Activated CD4-positive, alpha-beta T cell treated with anti-CD3 and anti-CD28 coated beads for 36 hours (primary cell): Measurements from ENCODE around the gene ARFGAP2. TPM values are rescaled to one million over a fixed set of nuclear protein-coding genes. Genes with fewer than 3 reads are reported as not detected.
"Not testable (repeated sequence)": the region's sequence is repeated elsewhere in the genome, so short reads cannot be mapped to it uniquely, and the experiment has no call there.

Experiments used
- ATAC-seq: fragments of 200-7000 bp; cut with Tn5 transposase; one replicate; pipeline ENCODE4 v1.10.0; 2021; ENCODE audit warnings: mild to moderate bottlenecking, moderate library complexity
- CTCF ChIA-PET: fragments of 350-600 bp; sonication (Branson Sonifier 250); formaldehyde crosslinking; loops from one replicate; lab custom pipeline; 2021; ENCODE audit warnings: antibody characterized with exemption; lab: Charles Lee
- POLR2A ChIA-PET: fragments of 350-600 bp; sonication (Branson Sonifier 250); formaldehyde crosslinking; loops from one replicate; lab custom pipeline; 2021; ENCODE audit warnings: antibody characterized with exemption, inconsistent platforms; lab: Charles Lee
- DNase-seq: peaks from one replicate; pipeline ENCODE4 v3.0.0-alpha.2; 2020
- H3K27ac Mint-ChIP-seq: one replicate; pipeline ENCODE4 v1.8.0; 2021; ENCODE audit warnings: mixed read lengths
- H3K27me3 Mint-ChIP-seq: one replicate; pipeline ENCODE4 v1.8.0; 2021; ENCODE audit warnings: mixed read lengths
- H3K36me3 Mint-ChIP-seq: one replicate; pipeline ENCODE4 v1.8.0; 2021; ENCODE audit warnings: low read depth, mixed read lengths
- H3K4me1 Mint-ChIP-seq: one replicate; pipeline ENCODE4 v1.8.0; 2021; ENCODE audit warnings: mixed read lengths
- H3K4me3 Mint-ChIP-seq: one replicate; pipeline ENCODE4 v1.8.0; 2021; ENCODE audit warnings: mild to moderate bottlenecking, moderate library complexity, mixed read lengths
- H3K9me3 Mint-ChIP-seq: one replicate; pipeline ENCODE4 v1.8.0; 2021; ENCODE audit warnings: low read depth, mixed read lengths
- intact Hi-C, 2 experiments: fragments of 100-400 bp; cut with DNase I in 1 of 2; cut with micrococcal nuclease in 1 of 2; formaldehyde crosslinking; loops; one replicate each; pipeline versions ENCODE4 v1.14.2 to v1.15.1; 2022 to 2024; cut with DNase I, micrococcal nuclease
- total RNA-seq, 2 experiments: library from RNA; stranded (reverse); gene quantifications; one replicate each; pipeline ENCODE4 v1.2.3, GENCODE V29; 2021

ARFGAP2 gene
- total RNA-seq, 2 experiments from 2014 or later: 74.9 to 76.5 TPM

GRCh38 chr11:47208008-47208552, 31.4 kb upstream of the ARFGAP2 start:
- not testable (repeated sequence) for H3K27ac Mint-ChIP-seq
- CTCF ChIA-PET: interaction anchor here (1.2 kb wide), 1 partner anchor 55 kb away, joined by 5 read pairs; no protein-coding TSS in a partner anchor

DNA sequence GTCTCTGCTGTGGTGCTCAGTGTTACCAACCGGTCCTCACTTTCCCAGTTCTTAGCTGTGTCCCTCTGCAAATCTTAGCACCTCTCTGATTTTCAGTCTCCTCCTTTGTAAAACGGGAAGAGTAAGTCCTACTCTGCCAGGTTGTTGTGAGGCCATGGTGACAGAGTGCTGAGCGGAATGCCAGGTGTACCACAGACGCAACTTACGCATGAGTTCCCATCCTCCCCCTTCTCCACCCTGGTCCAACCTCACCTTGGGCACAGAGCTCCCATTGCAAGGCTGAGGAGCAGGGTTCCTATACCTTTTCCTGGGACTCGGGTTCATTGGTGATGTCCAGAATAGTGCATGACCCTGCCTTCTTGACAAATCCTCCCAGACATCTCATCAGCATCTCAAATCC, 30.8 kb upstream of the ARFGAP2 start:
- ChIA-PET CTCF (interaction anchor here (1.2 kb wide), 1 partner anchor 54 kb away, joined by 5 read pairs; no protein-coding TSS in a partner anchor), POLR2A (interaction anchor here (0.5 kb wide), 1 partner anchor 14 kb away, joined by 4 read pairs; no protein-coding TSS in a partner anchor)
- DNase-seq (no peak), ATAC-seq (no peak)
- no peaks in the 10 kb centered on the region for H3K4me1 Mint-ChIP-seq
- H3K27ac Mint-ChIP-seq: no peak overlapping the region
- intact Hi-C loops: no loop called here
- no peaks in the 10 kb centered on the region for H3K9me3 Mint-ChIP-seq
- H3K36me3 Mint-ChIP-seq: no peaks in the 10 kb centered on the region
- no peaks in the 10 kb centered on the region for H3K27me3 Mint-ChIP-seq
- H3K4me3 Mint-ChIP-seq: no peak overlapping the region

More at GRCh38 chr11:47208008-47208552, 31.4 kb upstream of the ARFGAP2 start:
- H3K9me3 Mint-ChIP-seq, ATAC-seq, H3K27me3 Mint-ChIP-seq, H3K36me3 Mint-ChIP-seq, intact Hi-C loops, DNase-seq, H3K4me3 Mint-ChIP-seq, POLR2A ChIA-PET, H3K4me1 Mint-ChIP-seq: not testable (repeated sequence)

- H3K27ac Mint-ChIP-seq, H3K27me3 Mint-ChIP-seq, ATAC-seq, DNase-seq, POLR2A ChIA-PET, H3K36me3 Mint-ChIP-seq, intact Hi-C loops, H3K4me3 Mint-ChIP-seq, H3K9me3 Mint-ChIP-seq, H3K4me1 Mint-ChIP-seq: not testable (repeated sequence)
- CTCF ChIA-PET: interaction anchor here (1.0 kb wide), 1 partner anchor 41 kb away, joined by 3 read pairs; no protein-coding TSS in a partner anchor
Observed at GRCh38 chr11:47206577-47206976, 29.9 kb upstream of the ARFGAP2 start.

DNA sequence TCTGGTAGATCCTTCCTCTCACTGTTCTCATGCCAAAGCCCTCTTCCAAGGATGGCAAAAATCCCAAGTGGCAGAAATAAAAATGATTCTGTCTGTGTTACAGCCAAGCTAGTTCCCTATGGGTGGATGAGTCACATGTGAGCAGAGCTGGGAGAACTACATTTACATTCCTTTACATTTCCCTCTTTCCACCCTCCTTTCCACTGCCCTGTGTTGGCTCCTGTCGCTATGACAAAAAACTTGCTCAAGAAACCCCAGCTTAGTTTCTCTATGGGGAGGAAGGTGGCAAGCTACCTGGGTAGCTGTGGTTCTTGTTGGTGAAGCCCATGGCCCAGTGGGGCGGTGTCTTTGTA, 27.9 kb upstream of the ARFGAP2 start:
- DNase-seq (no peak), ATAC-seq (no peak)
- Mint-ChIP-seq H3K27ac (no peak overlapping the region), H3K4me1 (no peaks in the 10 kb centered on the region), H3K36me3 (no peaks in the 10 kb centered on the region), H3K4me3 (no peak overlapping the region), H3K9me3 (no peaks in the 10 kb centered on the region), H3K27me3 (no peaks in the 10 kb centered on the region)
- intact Hi-C loops: no loop called here
- CTCF ChIA-PET: interaction anchor here (0.5 to 1.0 kb wide), 2 partner anchors 25 to 466 kb away, joined by 3 read pairs; no protein-coding TSS in a partner anchor
- POLR2A ChIA-PET: interaction anchor here (0.6 kb wide), 1 partner anchor 565 kb away, joined by 4 read pairs; no protein-coding TSS in a partner anchor

DNA sequence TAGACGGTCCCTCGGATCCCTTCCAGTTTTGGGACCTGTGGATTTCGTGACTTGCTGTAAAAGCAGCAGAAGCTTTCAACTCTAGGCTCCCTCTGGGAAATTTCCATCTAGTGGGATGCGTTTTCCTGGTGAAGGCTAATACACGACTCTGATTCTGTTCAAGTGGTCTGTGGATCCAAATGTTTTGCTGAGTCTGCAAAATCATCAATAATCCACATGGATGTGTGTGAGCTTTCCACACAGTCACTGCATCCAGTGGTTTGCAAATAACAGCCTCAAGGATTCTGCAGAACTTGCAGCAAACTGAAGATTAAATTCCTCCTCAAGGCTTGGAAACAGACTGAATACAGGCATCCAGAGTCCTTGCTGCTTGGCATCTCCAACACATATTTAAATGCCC, 25.9 kb upstream of the ARFGAP2 start:
- no peak for DNase-seq
- Mint-ChIP-seq H3K36me3 (no peaks in the 10 kb centered on the region), H3K4me3 (no peak overlapping the region), H3K27me3 (no peaks in the 10 kb centered on the region), H3K9me3 (no peaks in the 10 kb centered on the region), H3K27ac (no peak overlapping the region), H3K4me1 (no peaks in the 10 kb centered on the region)
- ChIA-PET POLR2A (interaction anchor here (0.7 kb wide), 1 partner anchor 16 kb away, joined by 4 read pairs; no protein-coding TSS in a partner anchor), CTCF (no interaction called here)
- no peak for ATAC-seq
- intact Hi-C loops: no loop called here

GRCh38 chr11:47201015-47201414, 24.3 kb upstream of the ARFGAP2 start:
- Mint-ChIP-seq H3K9me3 (no peaks in the 10 kb centered on the region), H3K27me3 (no peaks in the 10 kb centered on the region), H3K36me3 (no peaks in the 10 kb centered on the region), H3K4me1 (no peaks in the 10 kb centered on the region), H3K27ac (no peak overlapping the region), H3K4me3 (no peak overlapping the region)
- DNase-seq: no peak
- ChIA-PET CTCF (interaction anchor here (0.6 to 0.9 kb wide), 2 partner anchors 58 to 278 kb away, joined by 3 to 4 read pairs; no protein-coding TSS in a partner anchor), POLR2A (no interaction called here)
- ATAC-seq: no peak
- intact Hi-C loops: no loop called here

DNA sequence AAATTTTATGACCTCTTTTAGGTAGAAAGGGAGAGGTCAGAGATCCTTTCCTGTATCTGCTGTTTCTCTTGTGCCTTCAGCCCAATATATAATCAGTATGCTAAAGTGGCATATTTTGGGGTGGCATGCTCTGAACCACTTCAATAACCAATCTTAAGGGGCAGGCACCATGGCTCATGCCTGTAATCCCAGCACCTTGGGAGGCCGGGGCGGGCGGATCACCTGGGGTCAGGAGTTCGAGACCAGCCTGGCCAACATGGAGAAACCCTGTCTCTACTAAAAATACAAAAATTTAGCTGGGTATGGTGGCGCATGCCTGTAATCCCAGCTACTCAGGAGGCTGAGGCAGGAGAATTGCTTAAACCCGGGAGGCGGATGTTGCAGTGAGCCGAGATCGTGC, 21.5 kb upstream of the ARFGAP2 start:
- H3K27me3 Mint-ChIP-seq, H3K9me3 Mint-ChIP-seq, DNase-seq, H3K4me1 Mint-ChIP-seq, H3K4me3 Mint-ChIP-seq, ATAC-seq, H3K36me3 Mint-ChIP-seq, intact Hi-C loops, H3K27ac Mint-ChIP-seq, POLR2A ChIA-PET: not testable (repeated sequence)
- CTCF ChIA-PET: interaction anchor here (0.6 to 1.0 kb wide), 2 partner anchors 9 to 103 kb away, joined by 3 read pairs; no protein-coding TSS in a partner anchor

- intact Hi-C loops: no loop called here
- POLR2A ChIA-PET: no interaction called here
- Mint-ChIP-seq H3K36me3 (no peaks in the 10 kb centered on the region), H3K27ac (no peak overlapping the region), H3K4me1 (peaks cover under 1% of the 10 kb centered on the region), H3K9me3 (no peaks in the 10 kb centered on the region), H3K4me3 (no peak overlapping the region), H3K27me3 (peaks cover 7% of the 10 kb centered on the region)
- CTCF ChIA-PET: no interaction called here
- ATAC-seq (no peak), DNase-seq (no peak)
Observed at GRCh38 chr11:47192111-47192510, 15.4 kb upstream of the ARFGAP2 start.

- H3K4me3 Mint-ChIP-seq, POLR2A ChIA-PET, ATAC-seq, intact Hi-C loops, DNase-seq, H3K36me3 Mint-ChIP-seq, H3K9me3 Mint-ChIP-seq, H3K27ac Mint-ChIP-seq, CTCF ChIA-PET, H3K4me1 Mint-ChIP-seq: not testable (repeated sequence)
- peaks cover 10% of the 10 kb centered on the region for H3K27me3 Mint-ChIP-seq
Observed at GRCh38 chr11:47191137-47191536, 14.5 kb upstream of the ARFGAP2 start.

DNA sequence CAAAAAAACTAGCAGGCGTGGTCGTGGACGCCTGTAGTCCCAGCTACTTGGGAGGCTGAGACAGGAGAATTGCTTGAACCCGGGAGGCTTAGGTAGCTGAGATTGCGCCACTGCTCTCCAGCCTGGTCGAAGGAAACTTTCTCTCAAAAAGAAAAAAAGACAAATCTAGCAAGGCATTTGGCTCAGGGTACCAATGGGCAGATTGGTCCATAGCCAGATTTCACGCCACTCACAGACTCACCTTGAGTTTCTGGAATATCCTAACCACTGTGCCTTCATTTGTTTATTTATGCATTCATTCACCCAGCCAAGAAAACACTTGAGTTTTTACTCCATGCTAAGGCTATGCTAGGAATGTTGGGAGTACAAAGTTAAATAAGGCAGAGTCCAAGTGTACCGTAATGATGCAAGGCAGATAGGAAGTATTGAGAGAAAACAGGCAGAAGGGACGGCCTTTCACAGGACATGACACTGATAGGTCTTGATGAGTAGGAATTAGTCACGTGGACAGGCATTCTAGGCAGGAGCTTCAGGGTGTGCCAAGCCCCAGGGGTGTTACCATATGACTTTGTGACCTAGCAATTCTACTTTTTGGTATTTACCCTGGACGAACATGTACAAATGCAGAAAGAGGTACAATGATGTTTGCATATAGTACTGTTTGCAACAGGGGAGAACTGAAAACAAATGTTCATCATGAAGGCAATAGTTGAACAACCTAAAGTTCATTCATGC, 12.6 kb upstream of the ARFGAP2 start:
- Mint-ChIP-seq H3K27me3 (peaks cover 15% of the 10 kb centered on the region), H3K9me3 (no peaks in the 10 kb centered on the region), H3K36me3 (no peaks in the 10 kb centered on the region), H3K27ac (no peak overlapping the region), H3K4me1 (peaks cover 7% of the 10 kb centered on the region), H3K4me3 (no peak overlapping the region)
- CTCF ChIA-PET: interaction anchor here (0.8 to 2.9 kb wide), 3 partner anchors 9 to 82 kb away, joined by 3 to 19 read pairs (median 3); partner anchors contain the start of gene ARFGAP2
- POLR2A ChIA-PET: no interaction called here
- intact Hi-C loops: no loop called here
- ATAC-seq (no peak), DNase-seq (no peak)

- CTCF ChIA-PET: interaction anchor here (0.7 to 2.9 kb wide), 5 partner anchors 10 to 395 kb away, joined by 3 to 19 read pairs (median 3); partner anchors contain the start of genes ARFGAP2 and DDB2
- Mint-ChIP-seq H3K27ac (no peak overlapping the region), H3K4me3 (no peak overlapping the region), H3K27me3 (peaks cover 19% of the 10 kb centered on the region), H3K36me3 (no peaks in the 10 kb centered on the region), H3K4me1 (peaks cover 7% of the 10 kb centered on the region), H3K9me3 (no peaks in the 10 kb centered on the region)
- intact Hi-C loops: no loop called here
- ATAC-seq (no peak), DNase-seq (no peak)
- POLR2A ChIA-PET: no interaction called here
Observed at GRCh38 chr11:47188259-47188658, 11.6 kb upstream of the ARFGAP2 start.
